GM12874 (cell line): Measurements from ENCODE around the gene CTSL.

Experiments
- CTCF ChIP-seq: IDR thresholded peaks from 2 replicates; pipeline ENCODE4 v1.5.1; 2011; ENCODE audit warnings: low read depth, mild to moderate bottlenecking, control low read depth, low read length, moderate library complexity; ENCODE audit not compliant: insufficient read depth

The CTSL gene

GRCh38 chr9:87694236-87694755, 31.6 kb upstream of the CTSL start:
- TF ChIP-seq CTCF, result no peak

- no peak for TF ChIP-seq CTCF
Measured at GRCh38 chr9:87695523-87695922, 30.4 kb upstream of the CTSL start.

- no peak for TF ChIP-seq CTCF
Measured at GRCh38 chr9:87696641-87697040, 29.3 kb upstream of the CTSL start.

- no peak for TF ChIP-seq CTCF
Measured at GRCh38 chr9:87698069-87698809, 27.7 kb upstream of the CTSL start.

GRCh38 chr9:87699835-87700234, 26.1 kb upstream of the CTSL start:
- TF ChIP-seq CTCF, result no peak

GRCh38 chr9:87701491-87701890, 24.4 kb upstream of the CTSL start:
- no peak for TF ChIP-seq CTCF

GRCh38 chr9:87701931-87702421, 23.9 kb upstream of the CTSL start:
- no peak for TF ChIP-seq CTCF
